PC-3 (cell line): Measurements from ENCODE around the gene WDR45B. TPM values are rescaled to one million over a fixed set of nuclear protein-coding genes. Genes with fewer than 3 reads are reported as not detected.

ENCODE experiments used
- ATAC-seq: fragments of 200-7000 bp; cut with Tn5 transposase; 2 replicates; pipeline ENCODE4 v1.9.1; 2020; ENCODE audit warnings: mild to moderate bottlenecking, moderate library complexity
- BruUV-seq: library from RNA; stranded (reverse); fragments of 400-500 nt; replicated peaks from 2 replicates; lab custom pipeline; 2021; lab: Mats Ljungman, UMichigan
- CTCF ChIA-PET: fragments of 300-600 bp; sonication (Branson Sonifier 250); formaldehyde crosslinking; loops from one replicate; lab custom pipeline; 2022; ENCODE audit warnings: antibody characterized with exemption; lab: Charles Lee
- POLR2A ChIA-PET: fragments of 300-600 bp; sonication (Branson Sonifier 250); formaldehyde crosslinking; loops from one replicate; lab custom pipeline; 2022; ENCODE audit warnings: antibody characterized with exemption; ENCODE audit not compliant: unreplicated experiment; lab: Charles Lee
- DNase-seq: peaks from one replicate; pipeline ENCODE4 v3.0.0-alpha.2; 2015
- H2AFZ ChIP-seq: fragments of 300-600 bp; sonication (generic); 2 replicates; pipeline ENCODE4 v1.6.0; 2016; ENCODE audit warnings: antibody characterized with exemption, low read length
- H3F3A ChIP-seq: fragments of 300-600 bp; sonication (generic); one replicate; pipeline ENCODE4 v1.6.0; 2017; ENCODE audit warnings: antibody characterized with exemption, low read length, control low read depth, mild to moderate bottlenecking; ENCODE audit not compliant: unreplicated experiment
- H3K27ac ChIP-seq: fragments of 300-600 bp; sonication (generic); 2 replicates; pipeline ENCODE4 v1.5.1; 2016; ENCODE audit warnings: mild to moderate bottlenecking, low read length
- H3K27me3 ChIP-seq: fragments of 300-600 bp; sonication (generic); 2 replicates; pipeline ENCODE4 v1.6.1; 2016; ENCODE audit warnings: low read length, mixed read lengths
- H3K36me3 ChIP-seq: fragments of 300-600 bp; sonication (generic); 2 replicates; pipeline ENCODE4 v1.6.1; 2016; ENCODE audit warnings: low read depth, mixed run types, low read length, mixed read lengths
- H3K4me1 ChIP-seq: fragments of 300-600 bp; sonication (generic); 2 replicates; pipeline ENCODE4 v1.5.1; 2016; ENCODE audit warnings: low read length; ENCODE audit not compliant: insufficient read depth
- H3K4me2 ChIP-seq: fragments of 300-600 bp; sonication (generic); 2 replicates; pipeline ENCODE4 v1.6.0; 2016; ENCODE audit warnings: low read length
- H3K4me3 ChIP-seq: fragments of 300-600 bp; sonication (generic); 2 replicates; pipeline ENCODE4 v1.5.1; 2016; ENCODE audit warnings: mild to moderate bottlenecking, low read length, mixed read lengths
- H3K79me2 ChIP-seq: fragments of 300-600 bp; sonication (generic); 2 replicates; pipeline ENCODE4 v1.6.1; 2017; ENCODE audit warnings: low read length, mixed read lengths
- H3K9ac ChIP-seq: fragments of 300-600 bp; sonication (generic); 2 replicates; pipeline ENCODE4 v1.6.0; 2016; ENCODE audit warnings: mild to moderate bottlenecking, low read length
- H3K9me2 ChIP-seq: fragments of 300-600 bp; sonication (generic); replicated peaks from 2 replicates; pipeline ENCODE4 v1.6.1; 2016; ENCODE audit warnings: mixed run types, low read length, mixed read lengths
- H3K9me3 ChIP-seq: fragments of 300-600 bp; sonication (generic); 2 replicates; pipeline ENCODE4 v1.6.1; 2016; ENCODE audit warnings: low read length, mixed read lengths
- H4K20me1 ChIP-seq: fragments of 300-600 bp; sonication (generic); 2 replicates; pipeline ENCODE4 v1.6.1; 2016; ENCODE audit warnings: low read length, mixed read lengths
- CTCF ChIP-seq: fragments of 300-600 bp; sonication (generic); conservative IDR thresholded peaks from 2 replicates; pipeline ENCODE4 v1.5.1; 2017; ENCODE audit warnings: antibody characterized with exemption, low read depth, mild to moderate bottlenecking, low read length
- EZH2 ChIP-seq: fragments of 300-600 bp; sonication (generic); IDR thresholded peaks from one replicate; pipeline ENCODE4 v1.6.1; 2017; ENCODE audit warnings: antibody characterized with exemption, mild to moderate bottlenecking, low read length; ENCODE audit not compliant: unreplicated experiment
- EZH2phosphoT487 ChIP-seq: fragments of 300-600 bp; sonication (generic); IDR thresholded peaks from 2 replicates; pipeline ENCODE4 v1.6.1; 2018; ENCODE audit warnings: mild to moderate bottlenecking, antibody characterized with exemption, low read length, borderline replicate concordance
- intact Hi-C: fragments of 100-400 bp; cut with micrococcal nuclease; formaldehyde crosslinking; loops from 2 replicates; pipeline ENCODE4 v1.9.0; 2023
- total RNA-seq: library from RNA; depleted of rRNA; stranded (reverse); fragments of >200 nt; gene quantifications from 2 replicates; pipeline ENCODE4 v1.2.3, GENCODE V29; 2014

WDR45B gene
- total RNA-seq, 1 experiment from 2014 or later, result 110 TPM

GRCh38 chr17:82596296-82596695, 51.9 kb downstream of the WDR45B start:
- ChIA-PET POLR2A (no interaction called here), CTCF (no interaction called here)
- peaks cover 5% of the 10 kb centered on the region; the same call in 1 of the 2 replicates for H3K79me2 ChIP-seq
- ATAC-seq, result no peak
- H2AFZ ChIP-seq, result no peak overlapping the region
- H3K4me3 ChIP-seq, result no peak overlapping the region
- H3K27ac ChIP-seq, result no peak overlapping the region
- H3K4me2 ChIP-seq, result no peak overlapping the region
- peaks cover 10% of the 10 kb centered on the region for H3F3A ChIP-seq
- TF ChIP-seq CTCF (no peak), EZH2 (no peak), EZH2phosphoT487 (no peak)
- no peak overlapping the region for H3K9ac ChIP-seq
- no peaks in the 10 kb centered on the region for H4K20me1 ChIP-seq
- H3K27me3 ChIP-seq, result no peaks in the 10 kb centered on the region
- no peak for DNase-seq
- peaks cover 38% of the 10 kb centered on the region for H3K36me3 ChIP-seq
- no peaks in the 10 kb centered on the region for H3K9me2 ChIP-seq
- intact Hi-C loops, result no loop called here
- BruUV-seq, result no TSS peak
- H3K9me3 ChIP-seq, result no peaks in the 10 kb centered on the region
- peaks cover 15% of the 10 kb centered on the region for H3K4me1 ChIP-seq

- Histone ChIP-seq H3F3A (peaks cover 10% of the 10 kb centered on the region), H2AFZ (no peak overlapping the region), H4K20me1 (no peaks in the 10 kb centered on the region), H3K4me1 (peaks cover 15% of the 10 kb centered on the region), H3K9me3 (no peaks in the 10 kb centered on the region), H3K4me3 (no peak overlapping the region), H3K9me2 (no peaks in the 10 kb centered on the region), H3K36me3 (peaks cover 36% of the 10 kb centered on the region), H3K79me2 (peaks cover 5% of the 10 kb centered on the region; the same call in 1 of the 2 replicates), H3K9ac (no peak overlapping the region), H3K4me2 (no peak overlapping the region), H3K27me3 (no peaks in the 10 kb centered on the region), H3K27ac (no peak overlapping the region)
- intact Hi-C loops, result no loop called here
- ATAC-seq (no peak), DNase-seq (no peak)
- ChIA-PET CTCF (no interaction called here), POLR2A (no interaction called here)
- no peak for TF ChIP-seq EZH2phosphoT487
- TF ChIP-seq CTCF, result no peak
- no peak for TF ChIP-seq EZH2
- no TSS peak for BruUV-seq
Observed at GRCh38 chr17:82595893-82596292, 52.4 kb downstream of the WDR45B start.

- CTCF ChIA-PET, result no interaction called here
- intact Hi-C loops, result no loop called here
Observed at GRCh38 chr17:82594571-82594970, 53.7 kb downstream of the WDR45B start.

More at GRCh38 chr17:82594571-82594970, 53.7 kb downstream of the WDR45B start:
- Histone ChIP-seq H3F3A (peaks cover 10% of the 10 kb centered on the region), H4K20me1 (no peaks in the 10 kb centered on the region), H3K27me3 (no peaks in the 10 kb centered on the region), H2AFZ (no peak overlapping the region), H3K36me3 (peaks cover 30% of the 10 kb centered on the region), H3K4me3 (no peak overlapping the region), H3K4me1 (peaks cover 15% of the 10 kb centered on the region), H3K79me2 (peaks cover 5% of the 10 kb centered on the region; the same call in 1 of the 2 replicates), H3K9ac (no peak overlapping the region), H3K4me2 (no peak overlapping the region), H3K9me2 (no peaks in the 10 kb centered on the region), H3K9me3 (no peaks in the 10 kb centered on the region), H3K27ac (no peak overlapping the region)
- no TSS peak for BruUV-seq
- DNase-seq (no peak), ATAC-seq (no peak)
- TF ChIP-seq EZH2phosphoT487, result no peak
- TF ChIP-seq CTCF, result no peak
- no peak for TF ChIP-seq EZH2
- POLR2A ChIA-PET, result no interaction called here
